GM12865 (cell line): ENCODE data around the gene TMEM120B.
A peak's percentile ranks its signal among the peaks of the same experiment; 100 is the strongest.
"Not testable (repeated sequence)": the region's sequence is repeated elsewhere in the genome, so short reads cannot be mapped to it uniquely, and the experiment has no call there.

Experiments used
- DNase-seq: peaks from one replicate; pipeline ENCODE4 v3.0.0; 2010; ENCODE audit warnings: low read depth
- H3K4me3 ChIP-seq: 2 replicates; pipeline ENCODE4 v1.5.1; 2011; ENCODE audit warnings: mild to moderate bottlenecking, low read depth, low read length, control low read depth
- TF ChIP-seq, protein P1 (sequence below): IDR thresholded peaks from 2 replicates; pipeline ENCODE4 v1.5.1; 2011; ENCODE audit warnings: low read length, control low read depth, low read depth, inconsistent platforms; ENCODE audit not compliant: insufficient read depth; ENCODE audit errors: missing control alignments

Gene TMEM120B

DNA sequence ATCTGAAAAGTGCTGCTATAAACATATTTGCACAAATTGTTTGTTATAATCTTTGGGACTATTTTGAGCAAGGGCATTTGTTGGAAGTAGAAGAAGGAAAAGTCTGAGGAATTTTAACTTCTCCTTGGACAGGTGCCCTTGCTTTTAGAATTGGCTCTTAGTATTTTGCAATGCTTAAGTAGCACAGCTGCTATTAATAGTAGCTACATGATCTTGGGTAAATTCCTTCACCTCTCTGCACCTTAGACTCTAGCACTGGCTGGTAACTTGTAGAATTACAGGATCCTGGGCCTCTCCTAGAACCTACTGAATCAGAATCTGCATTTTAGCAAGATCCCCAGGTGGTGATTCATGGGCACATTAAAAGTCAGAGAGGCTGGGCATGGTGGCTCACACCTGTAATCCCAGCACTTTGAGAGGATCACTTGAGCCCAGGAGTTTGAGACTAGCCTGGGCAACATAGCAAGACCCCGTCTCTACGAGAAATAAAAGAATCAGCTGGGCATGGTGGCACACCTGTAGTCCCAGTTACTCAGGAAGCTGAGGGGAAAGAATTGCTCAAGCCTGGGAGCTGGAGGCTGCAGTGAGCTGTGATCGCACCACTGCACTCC is 10.8 kb upstream of the TMEM120B start:
- TF ChIP-seq, protein P1, sequence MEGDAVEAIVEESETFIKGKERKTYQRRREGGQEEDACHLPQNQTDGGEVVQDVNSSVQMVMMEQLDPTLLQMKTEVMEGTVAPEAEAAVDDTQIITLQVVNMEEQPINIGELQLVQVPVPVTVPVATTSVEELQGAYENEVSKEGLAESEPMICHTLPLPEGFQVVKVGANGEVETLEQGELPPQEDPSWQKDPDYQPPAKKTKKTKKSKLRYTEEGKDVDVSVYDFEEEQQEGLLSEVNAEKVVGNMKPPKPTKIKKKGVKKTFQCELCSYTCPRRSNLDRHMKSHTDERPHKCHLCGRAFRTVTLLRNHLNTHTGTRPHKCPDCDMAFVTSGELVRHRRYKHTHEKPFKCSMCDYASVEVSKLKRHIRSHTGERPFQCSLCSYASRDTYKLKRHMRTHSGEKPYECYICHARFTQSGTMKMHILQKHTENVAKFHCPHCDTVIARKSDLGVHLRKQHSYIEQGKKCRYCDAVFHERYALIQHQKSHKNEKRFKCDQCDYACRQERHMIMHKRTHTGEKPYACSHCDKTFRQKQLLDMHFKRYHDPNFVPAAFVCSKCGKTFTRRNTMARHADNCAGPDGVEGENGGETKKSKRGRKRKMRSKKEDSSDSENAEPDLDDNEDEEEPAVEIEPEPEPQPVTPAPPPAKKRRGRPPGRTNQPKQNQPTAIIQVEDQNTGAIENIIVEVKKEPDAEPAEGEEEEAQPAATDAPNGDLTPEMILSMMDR: no peak

DNA sequence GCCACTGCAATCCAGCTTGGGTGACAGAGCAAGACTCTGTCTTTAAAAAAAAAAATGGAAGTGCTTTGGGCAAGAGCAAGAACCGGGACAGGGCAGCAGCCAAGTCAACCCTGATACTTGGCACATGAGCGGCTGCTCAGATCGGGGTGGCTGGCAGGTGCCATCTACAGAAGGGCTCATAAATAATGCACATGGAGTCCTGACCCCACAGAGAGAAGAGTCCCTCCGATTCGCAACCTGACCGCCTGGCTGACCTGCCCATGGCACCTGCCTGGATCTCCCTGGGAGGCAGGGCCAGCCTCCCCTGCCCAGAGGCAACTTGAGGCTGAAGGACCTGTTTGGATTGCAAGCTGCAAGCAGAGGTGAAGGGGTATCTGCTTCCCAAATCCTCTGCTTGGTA is 9.6 kb upstream of the TMEM120B start:
- TF ChIP-seq, protein P1: no peak
- DNase-seq: no peak
- no peak overlapping the region for H3K4me3 ChIP-seq

More for the DNA sequence above, 10.8 kb upstream of the TMEM120B start:
- no peak for DNase-seq
- no peak overlapping the region for H3K4me3 ChIP-seq

DNA sequence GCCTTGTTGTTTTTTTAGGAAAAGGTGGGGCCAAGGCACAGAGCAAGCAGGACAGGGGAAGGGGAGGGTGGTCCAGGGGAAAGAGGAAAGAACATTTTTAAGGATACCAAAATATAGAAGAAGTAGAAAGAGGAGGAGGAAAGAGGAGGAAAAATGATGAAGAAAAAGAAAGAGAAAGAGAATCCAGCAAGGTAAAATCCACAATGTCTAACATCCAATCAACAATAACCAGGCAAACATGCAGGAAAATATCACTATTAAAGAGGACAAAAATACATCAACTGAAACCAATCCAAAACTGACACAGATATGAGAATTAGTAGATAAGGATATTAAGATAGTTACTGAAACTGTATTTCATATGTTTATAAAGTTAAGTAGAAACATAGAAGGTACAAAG is 7.0 kb upstream of the TMEM120B start:
- H3K4me3 ChIP-seq: no peak overlapping the region
- no peak for DNase-seq
- TF ChIP-seq, protein P1: no peak

DNA sequence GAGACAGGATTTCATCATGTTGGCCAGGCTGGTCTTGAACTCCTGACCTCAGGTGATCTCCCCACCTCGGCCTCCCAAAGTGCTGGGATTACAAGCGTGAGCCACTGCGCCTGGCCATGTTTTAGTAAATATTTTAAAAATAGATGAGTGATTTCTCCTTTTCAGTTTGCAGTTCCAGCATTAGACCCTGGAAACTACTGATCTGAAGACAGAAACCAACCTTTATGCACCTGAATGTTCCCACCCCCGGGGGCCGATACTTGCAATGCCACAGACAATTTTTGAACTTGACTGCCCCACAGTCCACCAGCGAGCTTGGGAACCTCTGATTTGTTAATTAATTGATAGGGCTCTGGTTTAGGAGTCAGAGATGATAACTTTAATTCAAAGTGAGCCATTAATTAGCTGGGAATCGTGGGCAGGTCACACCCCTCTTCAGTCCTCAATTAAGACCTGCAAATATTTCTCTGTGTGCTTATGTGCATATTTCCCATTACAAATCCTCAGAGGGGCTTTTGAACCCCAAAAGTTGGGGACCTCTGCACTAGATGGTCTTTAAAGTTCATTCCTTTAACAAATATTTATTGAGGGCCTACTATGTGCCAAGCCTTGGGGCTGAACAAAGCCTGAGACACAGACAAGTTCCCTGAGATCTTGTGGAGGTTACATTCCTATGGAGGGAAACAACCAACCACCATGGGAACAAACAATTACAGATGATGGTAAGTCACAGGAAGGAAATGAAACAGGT is 4.1 kb upstream of the TMEM120B start:
- TF ChIP-seq, protein P1: no peak
- H3K4me3 ChIP-seq: no peak overlapping the region
- DNase-seq: peak; percentile 68

DNA sequence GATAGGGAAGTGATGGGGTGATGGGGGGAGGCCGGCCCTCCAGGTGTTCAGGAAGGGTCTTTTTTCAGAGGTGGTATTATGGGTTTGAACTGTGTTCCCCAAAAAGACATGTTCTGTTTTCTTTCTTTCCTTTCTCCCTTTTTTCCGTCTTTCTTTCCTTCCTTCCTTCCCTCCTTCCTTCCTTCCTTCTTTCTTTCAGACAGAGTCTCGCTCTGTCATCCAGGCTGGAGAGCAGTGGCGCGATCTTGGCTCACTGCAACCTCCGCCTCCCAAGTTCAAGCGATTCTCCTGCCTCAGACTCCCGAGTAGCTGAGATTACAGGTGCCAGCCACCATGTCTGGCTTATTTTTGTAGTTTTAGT is 3.5 kb upstream of the TMEM120B start:
- not testable (repeated sequence) for H3K4me3 ChIP-seq, DNase-seq

DNA sequence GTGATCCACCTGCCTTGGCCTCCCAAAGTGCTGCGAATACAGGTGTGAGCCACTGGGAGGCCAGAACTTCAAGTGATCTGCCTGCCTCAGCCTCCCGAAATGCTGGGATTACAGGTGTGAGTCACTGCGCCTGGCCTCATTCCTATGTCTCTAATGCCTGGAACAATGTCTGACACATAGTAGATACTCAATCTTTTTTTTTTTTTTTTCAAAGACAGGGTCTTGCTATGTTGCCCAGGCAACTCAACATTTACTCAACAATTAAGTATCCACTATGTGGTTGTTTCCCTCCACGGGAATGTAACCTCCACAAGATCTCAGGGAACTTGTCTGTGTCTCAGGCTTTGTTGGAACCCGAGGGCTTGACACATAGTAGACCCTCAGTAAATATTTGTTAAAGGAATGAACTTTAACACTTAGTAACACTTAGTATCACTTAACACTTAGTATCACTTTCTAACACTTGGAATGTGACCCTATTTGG is 3.0 kb upstream of the TMEM120B start:
- TF ChIP-seq, protein P1: no peak
- H3K4me3 ChIP-seq: no peak overlapping the region
- DNase-seq: no peak

DNA sequence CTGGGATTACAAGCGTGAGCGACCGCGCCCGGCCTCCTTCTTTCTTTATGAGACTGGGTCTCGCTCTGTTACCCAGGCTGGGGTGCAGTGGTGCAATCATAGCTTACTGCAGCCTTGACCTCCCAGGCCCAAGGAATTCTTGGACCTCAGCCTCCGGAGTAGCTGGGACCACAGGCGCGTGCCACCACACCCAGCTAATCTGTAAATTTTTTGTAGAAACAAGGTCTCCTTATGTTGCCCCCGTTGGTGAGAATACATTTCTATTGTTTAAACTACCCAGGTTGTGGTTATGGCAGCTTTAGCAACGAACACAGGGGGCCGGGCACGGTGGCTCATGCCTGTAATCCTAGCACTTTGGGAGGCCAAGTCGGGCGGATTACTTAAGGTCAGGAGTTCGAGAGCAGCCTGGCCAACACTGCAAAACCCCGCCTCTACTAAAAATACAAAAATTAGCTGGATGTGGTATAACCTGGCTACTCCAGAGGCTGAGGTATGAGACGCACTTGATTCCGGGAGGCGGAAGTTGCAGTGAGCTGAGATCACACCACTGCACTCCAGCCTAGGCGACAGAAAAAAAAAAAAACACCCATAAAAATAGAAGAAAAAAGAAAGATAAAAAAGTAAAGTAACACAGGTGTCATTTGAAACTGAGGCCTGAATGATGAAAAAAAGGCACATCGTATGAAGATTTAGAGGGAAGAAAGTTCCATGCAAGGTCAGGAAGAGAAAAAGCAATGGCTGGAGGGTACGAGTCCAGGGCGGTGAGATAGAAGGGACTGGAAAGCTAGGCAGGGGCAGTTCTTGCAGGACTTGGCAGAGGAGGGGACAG is 977 bp upstream of the TMEM120B start:
- H3K4me3 ChIP-seq: peak overlapping the region; percentile 90
- TF ChIP-seq, protein P1: no peak
- DNase-seq: no peak
